Fibroblast of pulmonary artery (primary cell): Measurements from ENCODE around the gene TMCC3.
A peak's percentile ranks its signal among the peaks of the same experiment; 100 is the strongest.

ENCODE experiments used
- DNase-seq: peaks from one replicate; pipeline ENCODE4 v3.0.0-alpha.2; 2010; ENCODE audit warnings: low read depth
- H3K4me3 ChIP-seq: replicated peaks from 2 replicates; pipeline ENCODE4 v1.5.1; 2011; ENCODE audit warnings: low read depth, mild to moderate bottlenecking, control low read depth, low read length, moderate library complexity
- CTCF ChIP-seq: IDR thresholded peaks from 2 replicates; pipeline ENCODE4 v1.5.1; 2011; ENCODE audit warnings: mild to moderate bottlenecking, control low read depth, low read length, inconsistent platforms; ENCODE audit errors: missing control alignments

Gene TMCC3

GRCh38 chr12:94561943-94562411 lies 88.4 kb downstream of the TMCC3 start:
- TF ChIP-seq CTCF = no peak
- no peak overlapping the region for H3K4me3 ChIP-seq
- no peak for DNase-seq

GRCh38 chr12:94560431-94561221 lies 89.7 kb downstream of the TMCC3 start:
- no peak overlapping the region for H3K4me3 ChIP-seq

GRCh38 chr12:94558612-94559011 lies 91.7 kb downstream of the TMCC3 start:
- TF ChIP-seq CTCF = no peak
- H3K4me3 ChIP-seq = no peak overlapping the region
- DNase-seq = no peak

More at GRCh38 chr12:94560431-94561221, 89.7 kb downstream of the TMCC3 start:
- DNase-seq = peak; percentile 18
- TF ChIP-seq CTCF = no peak

- no peak for TF ChIP-seq CTCF
- no peak overlapping the region for H3K4me3 ChIP-seq
- no peak for DNase-seq
Measured at GRCh38 chr12:94557746-94558295, 92.5 kb downstream of the TMCC3 start.

- no peak for DNase-seq
- H3K4me3 ChIP-seq = no peak overlapping the region
- no peak for TF ChIP-seq CTCF
Measured at GRCh38 chr12:94555687-94556086, 94.7 kb downstream of the TMCC3 start.

GRCh38 chr12:94553875-94554274 lies 96.5 kb downstream of the TMCC3 start:
- no peak overlapping the region for H3K4me3 ChIP-seq
- TF ChIP-seq CTCF = no peak
- DNase-seq = no peak

GRCh38 chr12:94553130-94553519 lies 97.2 kb downstream of the TMCC3 start:
- no peak overlapping the region for H3K4me3 ChIP-seq
- DNase-seq = peak; percentile 89
- TF ChIP-seq CTCF = no peak
